ENCODE data around the gene GPC5. TPM values are rescaled to one million over a fixed set of nuclear protein-coding genes. Genes with fewer than 3 reads are reported as not detected.
A peak's percentile ranks its signal among the peaks of the same experiment; 100 is the strongest.

GPC5 gene
- total RNA-seq, 1 donor from 2014 or later, result 10.2 TPM

DNA sequence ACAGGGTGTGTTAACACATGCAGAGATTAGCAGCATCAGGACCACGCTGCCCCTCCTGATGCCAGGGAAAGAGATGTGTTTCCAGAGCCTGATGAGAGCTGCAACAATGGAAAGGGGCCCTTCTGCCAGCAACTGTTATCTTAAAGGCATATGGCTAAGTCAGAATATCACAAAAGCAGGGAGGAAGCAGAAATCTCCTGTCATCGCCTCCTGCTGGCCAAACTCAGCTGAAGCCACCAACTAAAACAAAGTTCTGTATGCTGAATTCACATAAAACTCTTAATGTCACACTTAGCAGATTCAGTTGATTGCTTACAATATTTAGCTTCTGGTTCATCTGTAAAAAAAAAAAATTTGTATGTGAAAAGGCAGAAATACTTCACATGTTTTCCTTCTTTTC, 178.2 kb downstream of the GPC5 start:
- no peaks in the 10 kb centered on the region for H3K9me3 Mint-ChIP-seq (ENCODE audit: unreplicated experiment)
- no peak overlapping the region for H3K4me3 Mint-ChIP-seq (ENCODE audit: unreplicated experiment)
- H3K4me1 Mint-ChIP-seq (ENCODE audit: low read depth, unreplicated experiment), result no peaks in the 10 kb centered on the region
- no peaks in the 10 kb centered on the region for H3K36me3 Mint-ChIP-seq (ENCODE audit: unreplicated experiment)
- TF ChIP-seq, protein P1, sequence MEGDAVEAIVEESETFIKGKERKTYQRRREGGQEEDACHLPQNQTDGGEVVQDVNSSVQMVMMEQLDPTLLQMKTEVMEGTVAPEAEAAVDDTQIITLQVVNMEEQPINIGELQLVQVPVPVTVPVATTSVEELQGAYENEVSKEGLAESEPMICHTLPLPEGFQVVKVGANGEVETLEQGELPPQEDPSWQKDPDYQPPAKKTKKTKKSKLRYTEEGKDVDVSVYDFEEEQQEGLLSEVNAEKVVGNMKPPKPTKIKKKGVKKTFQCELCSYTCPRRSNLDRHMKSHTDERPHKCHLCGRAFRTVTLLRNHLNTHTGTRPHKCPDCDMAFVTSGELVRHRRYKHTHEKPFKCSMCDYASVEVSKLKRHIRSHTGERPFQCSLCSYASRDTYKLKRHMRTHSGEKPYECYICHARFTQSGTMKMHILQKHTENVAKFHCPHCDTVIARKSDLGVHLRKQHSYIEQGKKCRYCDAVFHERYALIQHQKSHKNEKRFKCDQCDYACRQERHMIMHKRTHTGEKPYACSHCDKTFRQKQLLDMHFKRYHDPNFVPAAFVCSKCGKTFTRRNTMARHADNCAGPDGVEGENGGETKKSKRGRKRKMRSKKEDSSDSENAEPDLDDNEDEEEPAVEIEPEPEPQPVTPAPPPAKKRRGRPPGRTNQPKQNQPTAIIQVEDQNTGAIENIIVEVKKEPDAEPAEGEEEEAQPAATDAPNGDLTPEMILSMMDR (IDR thresholded peaks at IDR 0.05; ENCODE audit: partially characterized antibody, unreplicated experiment), result peak; percentile 65
- no peak overlapping the region for H3K27ac Mint-ChIP-seq (ENCODE audit: unreplicated experiment)
- peaks cover 1% of the 10 kb centered on the region for H3K27me3 Mint-ChIP-seq (ENCODE audit: unreplicated experiment)
- peak; percentile 42 for DNase-seq

DNA sequence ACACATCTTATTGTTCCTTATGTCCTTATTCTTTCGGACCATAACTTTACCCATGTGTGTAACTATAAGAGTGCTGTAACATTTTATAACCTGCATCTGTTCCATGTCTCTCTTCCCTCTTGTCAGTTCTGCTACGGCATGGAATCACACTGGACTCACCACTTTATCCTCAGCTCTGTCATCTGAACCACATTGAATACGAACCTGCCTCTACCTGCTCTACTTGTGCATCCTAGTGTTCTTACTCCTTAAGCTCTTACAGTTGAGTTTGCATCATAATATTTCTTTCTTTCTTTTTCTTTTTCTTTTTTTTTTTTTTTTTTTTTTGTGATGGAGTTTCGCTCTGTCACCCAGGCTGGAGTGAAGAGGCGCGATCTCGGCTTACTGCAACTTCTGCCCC, 180.9 kb downstream of the GPC5 start:
- Mint-ChIP-seq H3K27me3 (ENCODE audit: unreplicated experiment) (peaks cover 1% of the 10 kb centered on the region), H3K27ac (ENCODE audit: unreplicated experiment) (no peak overlapping the region), H3K4me3 (ENCODE audit: unreplicated experiment) (no peak overlapping the region), H3K36me3 (ENCODE audit: unreplicated experiment) (no peaks in the 10 kb centered on the region), H3K9me3 (ENCODE audit: unreplicated experiment) (no peaks in the 10 kb centered on the region), H3K4me1 (ENCODE audit: low read depth, unreplicated experiment) (no peaks in the 10 kb centered on the region)
- TF ChIP-seq, protein P1 (IDR thresholded peaks at IDR 0.05; ENCODE audit: partially characterized antibody, unreplicated experiment), result no peak
- DNase-seq, result no peak

DNA sequence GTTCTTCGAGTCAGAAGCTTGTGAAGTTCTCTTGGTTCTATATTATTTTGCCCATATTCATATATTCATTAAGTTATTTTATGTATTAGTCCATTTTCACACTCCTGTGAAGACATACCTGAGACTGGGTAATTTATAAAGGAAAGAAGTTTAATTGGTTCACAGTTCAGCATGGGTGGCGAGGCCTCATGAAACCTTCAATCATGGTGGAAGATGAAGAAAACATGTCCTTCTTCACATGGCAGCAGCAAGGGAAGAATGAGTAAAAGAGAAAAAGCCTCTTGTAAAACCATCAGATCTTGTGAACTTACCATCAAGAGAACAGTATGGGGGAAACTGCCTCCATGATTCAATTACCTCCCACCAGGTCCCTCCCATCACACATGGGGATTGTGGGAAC, 182.3 kb downstream of the GPC5 start:
- DNase-seq, result no peak
- Mint-ChIP-seq H3K36me3 (ENCODE audit: unreplicated experiment) (no peaks in the 10 kb centered on the region), H3K27ac (ENCODE audit: unreplicated experiment) (no peak overlapping the region), H3K4me1 (ENCODE audit: low read depth, unreplicated experiment) (no peaks in the 10 kb centered on the region), H3K4me3 (ENCODE audit: unreplicated experiment) (no peak overlapping the region), H3K9me3 (ENCODE audit: unreplicated experiment) (no peaks in the 10 kb centered on the region), H3K27me3 (ENCODE audit: unreplicated experiment) (peaks cover 1% of the 10 kb centered on the region)
- TF ChIP-seq, protein P1 (IDR thresholded peaks at IDR 0.05; ENCODE audit: partially characterized antibody, unreplicated experiment), result no peak

DNA sequence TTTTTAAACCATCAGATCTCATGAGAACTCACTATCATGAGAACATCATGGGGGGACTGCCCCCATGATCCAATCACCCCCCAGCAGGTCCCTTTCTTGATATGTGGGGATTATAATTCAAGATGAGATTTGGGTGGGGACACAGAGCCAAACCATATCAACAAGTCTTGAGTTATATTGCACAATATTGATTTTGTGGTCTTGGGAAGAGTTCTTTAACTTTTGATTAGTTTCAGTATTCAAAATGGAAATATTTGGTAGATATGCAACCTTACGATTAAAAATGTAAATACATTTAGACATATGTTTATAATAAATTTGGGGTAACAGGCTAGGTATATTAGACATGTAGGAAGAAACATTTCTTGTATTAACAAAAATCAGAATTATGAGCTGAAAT, 188.2 kb downstream of the GPC5 start:
- Mint-ChIP-seq H3K27me3 (ENCODE audit: unreplicated experiment) (no peaks in the 10 kb centered on the region), H3K4me3 (ENCODE audit: unreplicated experiment) (no peak overlapping the region), H3K9me3 (ENCODE audit: unreplicated experiment) (no peaks in the 10 kb centered on the region), H3K27ac (ENCODE audit: unreplicated experiment) (no peak overlapping the region), H3K4me1 (ENCODE audit: low read depth, unreplicated experiment) (no peaks in the 10 kb centered on the region), H3K36me3 (ENCODE audit: unreplicated experiment) (no peaks in the 10 kb centered on the region)
- TF ChIP-seq, protein P1 (IDR thresholded peaks at IDR 0.05; ENCODE audit: partially characterized antibody, unreplicated experiment), result no peak
- DNase-seq, result no peak

DNA sequence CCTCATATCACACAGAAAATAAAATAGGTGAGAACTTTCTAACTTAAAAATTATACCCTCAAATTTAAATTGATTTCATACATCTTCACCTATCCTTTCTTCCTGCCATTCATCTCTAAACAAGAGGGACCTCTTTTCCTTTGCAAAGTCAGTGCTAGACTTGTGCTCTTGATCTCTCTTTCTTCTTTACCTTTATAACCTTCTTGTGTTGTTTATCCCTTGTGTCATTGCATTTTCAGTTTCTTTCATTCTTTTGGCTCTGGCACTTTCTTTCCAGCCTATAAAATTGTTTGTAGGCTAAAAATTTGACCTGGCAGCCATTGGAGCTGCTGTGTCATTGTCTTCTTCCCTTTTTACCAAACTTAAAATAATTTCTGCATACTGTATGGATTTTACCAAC, 190.1 kb downstream of the GPC5 start:
- Mint-ChIP-seq H3K36me3 (ENCODE audit: unreplicated experiment) (peaks cover 4% of the 10 kb centered on the region), H3K9me3 (ENCODE audit: unreplicated experiment) (peaks cover 2% of the 10 kb centered on the region), H3K27me3 (ENCODE audit: unreplicated experiment) (no peaks in the 10 kb centered on the region), H3K4me1 (ENCODE audit: low read depth, unreplicated experiment) (no peaks in the 10 kb centered on the region), H3K27ac (ENCODE audit: unreplicated experiment) (no peak overlapping the region), H3K4me3 (ENCODE audit: unreplicated experiment) (no peak overlapping the region)
- DNase-seq, result no peak
- TF ChIP-seq, protein P1 (IDR thresholded peaks at IDR 0.05; ENCODE audit: partially characterized antibody, unreplicated experiment), result no peak

Data from glutamatergic neuron (in vitro differentiated cells).